SH-SY5Y (cell line): ENCODE results near the gene MLANA.

Experiments used
- GATA2 ChIP-seq: IDR thresholded peaks from 2 replicates; pipeline ENCODE4 v1.6.1; 2011; ENCODE audit warnings: mild to moderate bottlenecking, low read depth, low read length
- GATA3 ChIP-seq: IDR thresholded peaks from 2 replicates; pipeline ENCODE4 v1.6.1; 2011; ENCODE audit warnings: low read depth, mild to moderate bottlenecking, low read length, moderate library complexity

- TF ChIP-seq GATA2 (no peak), GATA3 (no peak)
Measured at GRCh38 chr9:5947912-5948311, 57.2 kb downstream of the MLANA start.
